Psoas muscle (tissue), 8 donors: Measurements from ENCODE around the gene RAB41. TPM values are rescaled to one million over a fixed set of nuclear protein-coding genes. Genes with fewer than 3 reads are reported as not detected.
"Not testable (repeated sequence)": the region's sequence is repeated elsewhere in the genome, so short reads cannot be mapped to it uniquely, and the experiment has no call there.

ENCODE experiments used
- ATAC-seq, 4 donors: fragments of 200-7000 bp; cut with Tn5 transposase; one replicate each; pipeline ENCODE4 v1.9.1; 2020; ENCODE audit warnings: moderate library complexity in 3 of 4, mild to moderate bottlenecking in 2 of 4
- DNase-seq, 2 donors: peaks; one replicate each; pipeline ENCODE4 v3.0.0-alpha.2; 2020
- H3K27ac ChIP-seq: fragments of 200-600 bp; one replicate; pipeline ENCODE4 v1.8.0; 2022
- H3K27me3 ChIP-seq, 3 donors: fragments of 200-600 bp in 1 of 3; one replicate each; pipeline versions ENCODE4 v1.6.1 to v1.8.0; 2013 to 2022; ENCODE audit warnings: low read length in 2 of 3, mild to moderate bottlenecking in 2 of 3, moderate library complexity in 1 of 3; ENCODE audit not compliant: insufficient read depth in 3 of 3
- H3K36me3 ChIP-seq, 2 donors: fragments of 200-600 bp in 1 of 2; one replicate each; pipeline versions ENCODE4 v1.6.1 to v1.8.0; 2013 to 2022; ENCODE audit warnings: low read depth in 1 of 2, mild to moderate bottlenecking in 1 of 2, moderate library complexity in 1 of 2; ENCODE audit not compliant: insufficient read depth in 1 of 2
- H3K4me1 ChIP-seq: fragments of 200-600 bp; one replicate; pipeline ENCODE4 v1.8.0; 2022
- H3K4me3 ChIP-seq: fragments of 200-600 bp; one replicate; pipeline ENCODE4 v1.8.0; 2022; ENCODE audit warnings: mild to moderate bottlenecking
- H3K9me3 ChIP-seq: fragments of 200-600 bp; one replicate; pipeline ENCODE4 v1.8.0; 2022
- WGBS, 3 donors: extraction: QIAGEN DNeasy Blood & Tissue Kit; methylation state at CpG; one replicate each; pipeline versions ENCODE4 v1.1.6 to v1.1.7; 2013; 5-methylcytosine and 5-hydroxymethylcytosine counted together
- intact Hi-C, 2 donors: fragments of 100-400 bp; cut with DNase I; formaldehyde crosslinking; loops; one replicate each; pipeline versions ENCODE4 v1.11.0 to v1.14.2; 2022
- long read RNA-seq, 2 donors: library from polyadenylated mRNA; unstranded; transcript quantifications; one replicate each; pipeline ENCODE4 v2.0.0, GENCODE V29; 2021
- polyA plus RNA-seq, 3 donors: library from polyadenylated mRNA; stranded (reverse); fragments of 200-250 nt; gene quantifications; one replicate each; pipeline ENCODE4 v1.2.3, GENCODE V29; 2013
- total RNA-seq, 4 donors: library from RNA; stranded (reverse); fragmentation: NEBNext Ultra II Directional in 2 of 4; extraction: Animal tissue kit (Norgen Biotek cat#: 25700) in 2 of 4; gene quantifications; one replicate each; pipeline versions ENCODE4 v1.2.1 to v1.2.4, GENCODE V29; 2021 to 2023
- TF ChIP-seq, protein P1 (sequence below): fragments of 200-600 bp; IDR thresholded peaks from one replicate; pipeline ENCODE4 v1.8.0; 2022; ENCODE audit warnings: antibody characterized with exemption
- donor health status: healthy with polysubstance abuse.
- donor health status: DM: no; HTN: no; CAD: no; lungs with moderate emphysema.
- donor health status: Bipolar disorder and iron deficiency.
- donor health status: healthy.
- donor health status: DM: yes; HTN: yes; CAD: no.
- donor health status: DM: no; HTN: no; CAD: no.
- donor health status: DM: no; HTN: no; CAD: no.
- donor health status: DM: yes; HTN: yes; CAD: no.

The RAB41 gene
- not detected for total RNA-seq
- not detected for polyA plus RNA-seq
- long read RNA-seq, donor 1, result 0 reads
- long read RNA-seq, donor 2, result 0 reads

DNA sequence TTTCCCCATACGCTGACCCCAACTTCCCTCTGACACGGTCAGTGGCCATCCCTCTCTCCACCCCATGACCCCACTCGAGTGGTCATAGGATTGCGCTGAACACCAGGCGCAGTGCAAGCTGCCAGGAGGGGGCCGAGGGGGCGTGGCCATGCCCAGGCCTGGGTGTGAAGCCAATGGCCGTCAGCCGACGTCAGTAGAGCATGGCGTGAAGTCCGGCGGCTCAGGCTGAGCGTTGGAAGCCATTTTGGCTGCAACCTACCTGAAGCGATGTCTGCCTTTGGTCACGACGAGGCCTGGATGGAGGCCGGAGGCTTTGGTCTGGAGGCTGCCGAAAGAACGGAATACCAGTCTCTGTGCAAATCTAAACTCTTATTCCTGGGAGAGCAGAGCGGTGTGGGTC lies at the start of gene RAB41:
RAB41 (plus strand) TSS at position 222 of the 400 bp plus-strand sequence; CDS start at position 268, 46 bp downstream.
- Histone ChIP-seq H3K27ac (no peak within 1 kb of the TSS), H3K9me3 (no peaks in the 10 kb centered on the region), H3K36me3 (peaks cover 0 to 27% of the 10 kb centered on the region in 2 donors), H3K4me1 (no peaks in the 10 kb centered on the region), H3K27me3 (peaks cover 0 to 5% (median 0%) of the 10 kb centered on the region in 3 donors), H3K4me3 (no peak within 1 kb of the TSS)
- DNase-seq (no peak), ATAC-seq (no peak)
- TF ChIP-seq, protein P1, sequence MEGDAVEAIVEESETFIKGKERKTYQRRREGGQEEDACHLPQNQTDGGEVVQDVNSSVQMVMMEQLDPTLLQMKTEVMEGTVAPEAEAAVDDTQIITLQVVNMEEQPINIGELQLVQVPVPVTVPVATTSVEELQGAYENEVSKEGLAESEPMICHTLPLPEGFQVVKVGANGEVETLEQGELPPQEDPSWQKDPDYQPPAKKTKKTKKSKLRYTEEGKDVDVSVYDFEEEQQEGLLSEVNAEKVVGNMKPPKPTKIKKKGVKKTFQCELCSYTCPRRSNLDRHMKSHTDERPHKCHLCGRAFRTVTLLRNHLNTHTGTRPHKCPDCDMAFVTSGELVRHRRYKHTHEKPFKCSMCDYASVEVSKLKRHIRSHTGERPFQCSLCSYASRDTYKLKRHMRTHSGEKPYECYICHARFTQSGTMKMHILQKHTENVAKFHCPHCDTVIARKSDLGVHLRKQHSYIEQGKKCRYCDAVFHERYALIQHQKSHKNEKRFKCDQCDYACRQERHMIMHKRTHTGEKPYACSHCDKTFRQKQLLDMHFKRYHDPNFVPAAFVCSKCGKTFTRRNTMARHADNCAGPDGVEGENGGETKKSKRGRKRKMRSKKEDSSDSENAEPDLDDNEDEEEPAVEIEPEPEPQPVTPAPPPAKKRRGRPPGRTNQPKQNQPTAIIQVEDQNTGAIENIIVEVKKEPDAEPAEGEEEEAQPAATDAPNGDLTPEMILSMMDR, result no peak
- intact Hi-C loops, result loop anchor here in 1 of 2 donors (10.0 kb wide), 1 partner anchor 153 kb away; no protein-coding TSS in a partner anchor
- WGBS, 3 donors, result 90 to 97% (median 91%) methylated on average over 18 to 21 of the region's 21 CpGs

GRCh38 chrX:70234355-70234754 lies 47.6 kb upstream of the RAB41 start, which contains the start of gene AWAT1:
Gene AWAT1 (plus strand): TSS chrX:70234655. CDS start chrX:70234696, 41 bp downstream.
- Histone ChIP-seq H3K36me3 (no peaks in the 10 kb centered on the region), H3K27ac (no peak within 1 kb of the TSS), H3K27me3 (no peaks in the 10 kb centered on the region), H3K4me1 (no peaks in the 10 kb centered on the region), H3K4me3 (no peak within 1 kb of the TSS), H3K9me3 (no peaks in the 10 kb centered on the region)
- TF ChIP-seq, protein P1, result no peak
- ATAC-seq, result no peak
- 72 to 88% (median 81%) methylated on average over 3 of the region's 3 CpGs for WGBS, 3 donors
- intact Hi-C loops, result no loop called here
- DNase-seq, result no peak

- Histone ChIP-seq H3K27me3 (peaks cover 0 to 10% (median 0%) of the 10 kb centered on the region in 3 donors), H3K4me3 (no peak overlapping the region), H3K36me3 (no peaks in the 10 kb centered on the region), H3K27ac (no peak overlapping the region), H3K9me3 (no peaks in the 10 kb centered on the region), H3K4me1 (no peaks in the 10 kb centered on the region)
- intact Hi-C loops, result no loop called here
- WGBS, 3 donors, result 88 to 100% (median 91%) methylated on average over 1 of the region's 1 CpG
- DNase-seq (no peak), ATAC-seq (no peak)
- TF ChIP-seq, protein P1, result no peak
Observed at GRCh38 chrX:70240751-70241150, 41.2 kb upstream of the RAB41 start.

GRCh38 chrX:70241501-70241900 lies 40.5 kb upstream of the RAB41 start:
- Histone ChIP-seq H3K9me3 (no peaks in the 10 kb centered on the region), H3K27me3 (peaks cover 0 to 10% (median 0%) of the 10 kb centered on the region in 3 donors), H3K36me3 (no peaks in the 10 kb centered on the region), H3K27ac (no peak overlapping the region), H3K4me1 (no peaks in the 10 kb centered on the region), H3K4me3 (no peak overlapping the region)
- intact Hi-C loops, result no loop called here
- DNase-seq, result no peak
- TF ChIP-seq, protein P1, result no peak
- 70 to 89% (median 77%) methylated on average over 2 of the region's 2 CpGs for WGBS, 3 donors
- ATAC-seq, result no peak

DNA sequence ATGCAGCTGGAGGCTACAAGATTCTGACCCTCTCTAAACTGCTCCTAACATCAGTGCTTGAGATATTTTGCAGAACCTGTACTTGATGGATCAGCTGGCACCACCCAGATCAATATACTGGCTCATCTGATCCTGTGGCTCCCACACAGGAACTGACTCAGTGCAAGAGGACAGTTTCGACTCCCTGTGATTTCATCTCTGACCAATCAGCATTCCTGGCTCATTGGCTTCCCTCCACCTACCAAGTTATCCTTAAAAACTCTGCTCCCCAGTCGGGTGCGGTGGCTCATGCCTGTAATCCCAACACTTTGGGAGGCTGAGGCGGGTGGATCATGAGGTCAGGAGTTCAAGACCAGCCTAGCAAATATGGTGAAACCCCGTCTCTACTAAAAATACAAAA lies 38.4 kb upstream of the RAB41 start:
- DNase-seq, H3K27ac ChIP-seq, H3K36me3 ChIP-seq, H3K4me3 ChIP-seq, H3K4me1 ChIP-seq, ATAC-seq, intact Hi-C loops, H3K9me3 ChIP-seq: not testable (repeated sequence)
- peaks cover 0 to 10% (median 0%) of the 10 kb centered on the region in 3 donors for H3K27me3 ChIP-seq
- 70 to 78% (median 77%) methylated on average over 5 of the region's 5 CpGs for WGBS, 3 donors
